ENCODE data around the gene PRMT6.

DNA sequence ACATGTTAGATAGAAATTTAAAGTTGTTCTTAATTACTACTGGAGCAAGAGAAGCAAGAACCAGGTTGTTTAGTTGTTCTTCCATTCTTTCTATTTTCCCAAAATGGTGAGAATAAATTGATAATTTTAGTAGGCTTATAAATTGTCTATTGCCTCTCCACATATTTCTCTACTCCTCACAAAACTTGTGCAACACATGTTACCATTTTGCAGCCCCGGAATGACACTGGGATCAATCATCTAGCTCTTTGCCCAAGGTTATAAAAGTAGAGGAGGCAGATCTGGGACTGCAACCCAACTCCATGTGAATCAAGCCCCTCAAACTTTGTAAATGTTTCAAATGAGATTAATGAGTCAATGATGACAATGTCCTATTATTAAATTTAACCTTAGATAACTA, 34.9 kb downstream of the PRMT6 start:
- TF ChIP-seq, protein P1, sequence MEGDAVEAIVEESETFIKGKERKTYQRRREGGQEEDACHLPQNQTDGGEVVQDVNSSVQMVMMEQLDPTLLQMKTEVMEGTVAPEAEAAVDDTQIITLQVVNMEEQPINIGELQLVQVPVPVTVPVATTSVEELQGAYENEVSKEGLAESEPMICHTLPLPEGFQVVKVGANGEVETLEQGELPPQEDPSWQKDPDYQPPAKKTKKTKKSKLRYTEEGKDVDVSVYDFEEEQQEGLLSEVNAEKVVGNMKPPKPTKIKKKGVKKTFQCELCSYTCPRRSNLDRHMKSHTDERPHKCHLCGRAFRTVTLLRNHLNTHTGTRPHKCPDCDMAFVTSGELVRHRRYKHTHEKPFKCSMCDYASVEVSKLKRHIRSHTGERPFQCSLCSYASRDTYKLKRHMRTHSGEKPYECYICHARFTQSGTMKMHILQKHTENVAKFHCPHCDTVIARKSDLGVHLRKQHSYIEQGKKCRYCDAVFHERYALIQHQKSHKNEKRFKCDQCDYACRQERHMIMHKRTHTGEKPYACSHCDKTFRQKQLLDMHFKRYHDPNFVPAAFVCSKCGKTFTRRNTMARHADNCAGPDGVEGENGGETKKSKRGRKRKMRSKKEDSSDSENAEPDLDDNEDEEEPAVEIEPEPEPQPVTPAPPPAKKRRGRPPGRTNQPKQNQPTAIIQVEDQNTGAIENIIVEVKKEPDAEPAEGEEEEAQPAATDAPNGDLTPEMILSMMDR (IDR thresholded peaks at IDR 0.05), result no peak
- TF ChIP-seq SMC3 (IDR thresholded peaks at IDR 0.05) (no peak), CHD2 (IDR thresholded peaks at IDR 0.05; ENCODE audit: low read length, partially characterized antibody) (no peak), NPAS2 (CRISPR knock-in tag; IDR thresholded peaks at IDR 0.05; ENCODE audit: borderline replicate concordance) (no peak), RFX5 (IDR thresholded peaks at IDR 0.05) (no peak), EP300 (IDR thresholded peaks at IDR 0.05) (no peak)
- TF ChIP-seq, protein P2, sequence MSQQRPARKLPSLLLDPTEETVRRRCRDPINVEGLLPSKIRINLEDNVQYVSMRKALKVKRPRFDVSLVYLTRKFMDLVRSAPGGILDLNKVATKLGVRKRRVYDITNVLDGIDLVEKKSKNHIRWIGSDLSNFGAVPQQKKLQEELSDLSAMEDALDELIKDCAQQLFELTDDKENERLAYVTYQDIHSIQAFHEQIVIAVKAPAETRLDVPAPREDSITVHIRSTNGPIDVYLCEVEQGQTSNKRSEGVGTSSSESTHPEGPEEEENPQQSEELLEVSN (IDR thresholded peaks at IDR 0.05; ENCODE audit: borderline replicate concordance, low read depth), result no peak
- TF ChIP-seq, protein P3, sequence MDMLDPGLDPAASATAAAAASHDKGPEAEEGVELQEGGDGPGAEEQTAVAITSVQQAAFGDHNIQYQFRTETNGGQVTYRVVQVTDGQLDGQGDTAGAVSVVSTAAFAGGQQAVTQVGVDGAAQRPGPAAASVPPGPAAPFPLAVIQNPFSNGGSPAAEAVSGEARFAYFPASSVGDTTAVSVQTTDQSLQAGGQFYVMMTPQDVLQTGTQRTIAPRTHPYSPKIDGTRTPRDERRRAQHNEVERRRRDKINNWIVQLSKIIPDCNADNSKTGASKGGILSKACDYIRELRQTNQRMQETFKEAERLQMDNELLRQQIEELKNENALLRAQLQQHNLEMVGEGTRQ (IDR thresholded peaks at IDR 0.05), result no peak
